Breast epithelium (tissue), 3 donors: ENCODE measurements around the gene GC.

Source experiments
- CTCF ChIP-seq, 3 donors: fragments of 450-650 bp; IDR thresholded peaks; one replicate each; pipeline ENCODE4 v1.5.1; 2016 to 2017; ENCODE audit warnings: antibody characterized with exemption in 3 of 3, mild to moderate bottlenecking in 3 of 3, moderate library complexity in 3 of 3
- POLR2A ChIP-seq: fragments of 450-650 bp; IDR thresholded peaks from one replicate; pipeline ENCODE4 v1.6.1; 2016; ENCODE audit warnings: antibody characterized with exemption, mild to moderate bottlenecking, moderate library complexity
- POLR2AphosphoS5 ChIP-seq, 3 donors: sonication (generic); formaldehyde crosslinking; IDR thresholded peaks; one replicate each; pipeline ENCODE4 v1.6.1; 2017; ENCODE audit warnings: antibody characterized with exemption in 3 of 3

- TF ChIP-seq POLR2AphosphoS5 (IDR thresholded peaks at IDR 0.05) (no peak), CTCF (IDR thresholded peaks at IDR 0.05) (no peak), POLR2A (no peak)
Observed at GRCh38 chr4:71711044-71711984, 72.6 kb downstream of the GC start.
